Hypothalamus (tissue), 51 donors: ENCODE measurements around the gene TMEM175.

Experiments
- DNase-seq, 51 donors: peaks; one replicate each; lab custom pipeline; 2025; lab: John Stamatoyannopoulos, UW

TMEM175 gene

DNA sequence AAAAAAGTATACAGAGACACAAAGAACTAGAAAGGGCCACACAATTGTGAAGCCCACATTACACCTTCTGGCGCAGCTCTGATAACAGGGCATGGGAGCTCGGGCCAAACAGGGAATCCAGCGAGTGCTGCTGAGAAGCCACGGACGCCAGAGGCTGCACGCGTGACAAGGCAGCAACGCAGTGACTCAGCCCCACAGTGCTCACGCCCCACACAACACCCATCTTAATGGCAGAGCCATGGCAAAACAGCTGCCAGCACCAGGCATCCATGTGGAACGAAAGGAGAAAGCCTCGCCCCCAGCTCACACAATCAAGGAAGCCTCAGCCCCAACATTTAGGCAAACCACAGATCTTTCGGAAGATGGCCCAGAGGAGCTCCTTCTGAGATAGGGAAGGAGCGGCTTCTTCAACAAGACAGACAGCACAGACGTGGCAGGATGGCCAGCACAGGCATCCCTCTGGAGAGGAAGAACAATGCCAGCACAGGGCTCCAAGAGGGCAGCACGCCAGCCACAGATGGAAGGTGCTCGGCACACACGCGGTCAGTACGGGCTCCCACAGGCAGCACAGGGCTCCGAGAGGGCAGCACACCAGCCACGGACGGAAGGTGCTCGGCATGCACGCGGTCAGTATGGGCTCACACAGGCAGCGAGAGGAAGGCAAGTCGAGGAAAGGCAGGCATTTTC lies 33.2 kb upstream of the TMEM175 start:
- DNase-seq = peak in 10 of 51 donors; percentile 10 to 39 (median 21)

GRCh38 chr4:899556-899906 lies 32.7 kb upstream of the TMEM175 start:
- no peak for DNase-seq

DNA sequence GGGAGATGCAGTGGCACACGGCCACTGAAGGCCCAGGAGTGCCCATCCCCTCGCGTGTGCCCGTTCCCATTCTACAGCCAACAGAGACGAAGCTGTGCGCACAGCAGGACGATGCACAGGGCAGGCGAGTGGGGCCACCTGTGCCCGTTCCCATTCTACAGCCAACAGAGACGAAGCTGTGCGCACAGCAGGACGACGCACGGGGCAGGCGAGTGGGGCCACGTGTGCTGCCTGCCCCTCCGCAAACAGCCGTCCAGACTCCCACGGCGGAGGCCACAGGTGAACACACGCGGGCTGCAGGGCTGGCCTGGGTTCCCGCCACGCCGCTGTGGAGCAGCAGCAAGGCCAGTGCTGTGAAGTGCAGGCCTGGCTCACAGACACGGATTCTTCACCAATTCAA lies 32.2 kb upstream of the TMEM175 start:
- DNase-seq = no peak

- DNase-seq = no peak
Observed at GRCh38 chr4:900721-901120, 31.5 kb upstream of the TMEM175 start.

- DNase-seq = no peak
Observed at GRCh38 chr4:901192-901910, 30.9 kb upstream of the TMEM175 start.

DNA sequence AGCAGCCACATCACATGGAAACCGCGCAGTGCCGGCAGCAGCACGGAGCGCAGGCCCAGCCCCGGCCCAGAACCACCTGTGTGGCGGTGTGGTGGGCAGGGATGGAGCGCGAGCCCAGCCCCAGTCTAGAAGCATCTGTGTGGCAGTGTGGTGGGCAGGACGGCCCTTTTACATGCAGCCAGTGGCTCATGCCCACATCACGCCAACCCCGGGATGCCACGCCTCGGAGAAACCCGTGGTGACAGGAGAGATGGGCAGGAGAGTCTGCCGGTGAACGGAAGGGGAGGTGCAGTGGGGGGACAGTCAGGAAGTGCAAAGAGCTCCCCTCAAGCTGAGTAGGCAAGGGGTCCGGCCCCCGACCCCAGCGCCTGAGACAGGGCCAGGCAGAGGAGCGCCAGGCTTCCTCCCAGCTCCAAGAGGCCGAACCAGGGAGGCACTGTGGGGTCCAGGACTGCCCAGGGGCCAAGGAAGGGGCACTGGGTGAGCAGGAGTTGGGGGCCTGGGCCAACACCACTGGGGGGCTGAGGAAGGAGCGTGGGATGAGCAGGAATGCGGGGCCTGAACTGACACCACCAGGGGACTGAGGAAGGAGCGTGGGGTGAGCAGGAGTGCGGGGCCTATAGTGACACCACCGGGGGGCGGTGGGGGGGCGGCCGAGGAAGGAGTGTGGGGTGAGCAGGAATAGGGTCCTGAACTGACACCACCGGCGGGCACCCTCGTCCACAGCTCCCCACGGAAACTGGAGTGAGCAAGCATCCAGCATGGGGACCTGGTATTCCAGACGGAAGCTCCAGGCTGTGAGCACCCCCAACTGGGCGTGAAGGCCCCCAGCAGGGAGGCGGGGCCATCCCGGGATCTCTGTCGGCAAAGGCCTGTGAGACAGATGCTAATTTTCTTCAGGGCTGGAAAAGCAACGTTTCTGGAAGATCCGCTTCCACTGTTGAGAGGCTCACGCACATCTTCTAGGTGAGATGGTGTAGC lies 28.9 kb upstream of the TMEM175 start:
- DNase-seq = no peak

DNA sequence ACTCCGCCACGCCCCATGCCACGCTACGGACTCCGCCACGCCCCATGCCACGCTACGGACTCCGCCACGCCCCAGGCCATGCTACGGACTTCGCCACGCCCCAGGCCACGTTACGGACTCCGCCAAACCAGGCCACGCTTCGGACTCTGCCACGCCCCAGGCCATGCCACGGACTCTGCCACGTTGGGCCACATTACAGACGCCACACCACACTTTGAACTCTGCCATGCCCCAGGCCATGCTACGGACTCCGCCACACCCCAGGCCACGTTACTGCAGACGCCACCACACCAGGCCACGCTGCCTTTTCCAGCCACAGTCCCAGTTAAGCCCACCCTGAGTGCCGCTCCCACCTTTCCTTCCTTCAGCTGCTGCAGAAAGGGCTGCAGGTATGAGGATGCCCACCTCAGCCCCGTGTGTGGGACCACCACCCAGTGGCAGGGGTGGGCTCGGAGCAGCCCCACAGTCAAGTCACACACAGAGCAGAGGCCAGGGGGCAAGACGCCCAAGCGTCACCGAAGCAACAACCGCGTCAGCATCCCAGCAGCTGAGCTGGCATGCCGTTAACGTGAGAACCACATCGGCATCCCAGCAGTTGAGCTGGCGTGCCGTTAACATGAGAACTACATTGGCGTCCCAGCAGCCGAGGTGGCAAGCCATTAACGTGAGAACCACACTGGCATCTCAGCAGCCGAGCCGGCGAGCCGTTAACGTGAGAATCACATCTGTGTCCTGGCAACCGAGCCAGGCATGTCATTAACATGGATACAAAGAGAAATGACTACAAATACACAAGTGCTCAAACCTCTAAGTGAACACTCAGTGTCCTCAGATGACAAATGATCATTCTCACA lies 26.5 kb upstream of the TMEM175 start:
- peak in 2 of 51 donors; percentile 7 to 9 for DNase-seq

DNA sequence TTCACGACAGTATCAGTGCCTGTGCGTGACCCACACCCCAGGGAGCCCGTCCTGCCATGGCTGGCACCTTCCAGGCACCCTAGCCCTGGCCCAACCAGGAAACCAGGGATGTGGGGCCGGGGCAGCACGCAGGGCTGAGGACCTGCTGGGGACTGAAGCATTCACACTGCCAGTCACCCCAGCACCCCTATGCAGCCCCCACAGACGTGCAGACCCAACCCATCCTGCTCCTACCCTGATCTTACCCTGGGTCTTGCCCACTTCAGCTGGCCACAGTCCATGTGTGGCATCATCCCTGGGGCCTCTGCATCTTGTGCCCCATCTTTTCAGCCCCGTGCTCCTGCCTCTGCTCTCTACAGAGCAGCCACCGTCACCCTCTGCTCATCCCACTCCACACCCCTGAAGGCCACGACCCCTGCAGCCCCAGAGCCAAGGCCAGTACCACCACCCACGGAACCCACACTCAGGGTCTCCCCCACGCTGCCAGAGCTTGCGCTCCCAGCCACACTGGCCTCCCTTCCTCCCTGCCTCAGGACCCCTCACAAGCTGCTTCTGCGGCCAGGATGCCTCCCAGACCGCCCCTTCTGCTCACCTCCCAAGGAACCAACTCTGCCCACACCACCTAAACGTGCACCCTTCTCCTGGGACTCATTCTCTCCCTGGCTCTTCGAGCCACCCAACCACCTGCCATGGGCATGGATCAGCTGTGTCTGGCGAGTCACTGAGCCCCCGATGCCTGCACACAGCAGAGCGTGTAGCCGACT lies 25.7 kb upstream of the TMEM175 start:
- no peak for DNase-seq

DNA sequence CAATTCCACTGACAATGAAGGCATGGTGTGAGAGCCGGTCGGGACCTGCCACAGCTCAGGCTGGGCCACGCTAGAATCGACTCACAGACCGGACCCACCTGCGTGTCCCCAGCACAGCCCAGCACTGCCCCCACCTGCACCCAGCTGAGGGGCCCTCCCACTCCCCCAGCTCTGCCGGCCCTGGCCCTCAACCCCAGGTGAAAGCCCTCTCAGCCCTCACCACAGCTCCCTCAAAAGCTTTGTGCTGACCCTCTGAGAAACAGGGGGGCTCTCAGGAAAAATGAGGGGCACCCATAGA lies 25.2 kb upstream of the TMEM175 start:
- DNase-seq = no peak

- DNase-seq = no peak
Observed at GRCh38 chr4:907691-908425, 24.4 kb upstream of the TMEM175 start.

DNA sequence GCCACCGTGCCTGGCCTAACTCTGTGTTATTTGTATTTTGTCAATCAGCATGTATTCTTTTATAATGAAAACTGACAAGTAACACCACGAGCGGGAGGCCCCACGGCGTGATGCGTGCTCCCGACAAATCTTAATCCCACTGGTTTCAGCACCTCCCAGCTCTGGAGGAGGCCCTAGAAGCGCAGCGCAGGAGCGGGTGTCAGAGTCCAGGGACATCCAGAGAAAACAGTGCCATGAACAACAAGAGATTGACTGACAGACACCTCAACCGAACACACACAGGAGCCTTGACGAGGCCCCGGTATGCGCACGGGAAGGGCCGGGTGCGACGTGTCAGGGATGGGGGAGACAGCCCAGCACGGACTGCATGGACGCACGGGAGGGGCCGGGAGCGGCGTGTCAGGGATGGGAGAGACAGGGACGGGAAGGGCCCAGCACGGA lies 23.1 kb upstream of the TMEM175 start:
- no peak for DNase-seq

GRCh38 chr4:909821-910220 lies 22.4 kb upstream of the TMEM175 start:
- no peak for DNase-seq

GRCh38 chr4:910366-911091 lies 21.7 kb upstream of the TMEM175 start:
- DNase-seq = no peak

DNA sequence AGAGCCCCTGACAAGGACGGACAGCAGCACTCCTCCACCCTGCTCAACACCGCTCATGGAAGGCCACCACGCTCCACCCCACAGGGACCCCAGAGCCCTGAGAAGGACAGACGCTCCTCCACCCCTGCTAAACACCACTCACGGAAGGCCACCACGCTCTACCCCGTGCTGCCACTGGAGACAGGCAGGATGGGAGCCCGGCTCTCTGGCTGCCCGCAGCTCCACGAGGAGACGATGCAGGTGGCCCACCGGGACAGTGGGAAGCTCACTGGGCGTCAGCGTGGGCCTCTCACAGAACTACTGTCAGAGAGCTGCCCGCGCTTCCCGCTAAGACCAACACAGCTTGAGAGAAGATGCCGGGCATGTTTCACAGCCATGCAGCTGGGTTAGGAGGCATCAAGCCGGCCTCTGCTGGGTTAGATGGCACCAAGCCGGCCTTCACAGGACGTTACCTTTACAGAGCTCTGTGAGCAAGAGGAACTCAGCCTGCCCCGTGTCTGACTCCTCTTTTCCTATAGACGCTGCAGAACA lies 21.0 kb upstream of the TMEM175 start:
- no peak for DNase-seq

DNA sequence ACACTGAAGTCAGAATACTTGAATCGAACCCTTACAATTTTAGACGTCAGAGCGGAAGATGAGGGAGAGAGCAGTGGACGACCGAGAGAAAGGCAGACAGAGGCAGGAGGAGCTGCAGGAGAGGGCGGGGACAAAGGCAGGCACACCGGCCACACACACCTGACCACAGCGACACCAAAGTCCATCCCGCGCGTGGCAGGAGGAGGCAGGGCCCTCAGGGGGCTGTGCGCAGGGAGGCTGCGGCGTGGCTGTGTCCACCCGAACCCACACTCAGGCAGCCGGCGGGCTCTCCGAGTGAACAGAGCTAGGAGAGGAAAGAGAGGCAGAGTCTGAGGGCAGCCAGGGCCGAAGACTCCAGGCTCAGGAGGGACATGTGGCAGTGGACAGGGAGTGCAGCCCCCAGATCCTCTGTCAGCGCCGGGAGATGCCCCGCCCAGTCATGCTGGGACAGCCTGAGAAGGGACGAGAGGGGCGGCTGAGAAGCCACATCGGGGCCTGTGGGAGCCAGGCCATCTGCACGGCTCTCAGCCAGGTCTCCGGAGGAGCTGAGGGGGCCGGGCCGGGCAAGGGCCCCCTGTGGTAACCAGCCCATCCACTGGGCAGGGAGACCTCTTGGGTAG lies 20.3 kb upstream of the TMEM175 start:
- peak in 2 of 51 donors; percentile 25 to 34 for DNase-seq

DNA sequence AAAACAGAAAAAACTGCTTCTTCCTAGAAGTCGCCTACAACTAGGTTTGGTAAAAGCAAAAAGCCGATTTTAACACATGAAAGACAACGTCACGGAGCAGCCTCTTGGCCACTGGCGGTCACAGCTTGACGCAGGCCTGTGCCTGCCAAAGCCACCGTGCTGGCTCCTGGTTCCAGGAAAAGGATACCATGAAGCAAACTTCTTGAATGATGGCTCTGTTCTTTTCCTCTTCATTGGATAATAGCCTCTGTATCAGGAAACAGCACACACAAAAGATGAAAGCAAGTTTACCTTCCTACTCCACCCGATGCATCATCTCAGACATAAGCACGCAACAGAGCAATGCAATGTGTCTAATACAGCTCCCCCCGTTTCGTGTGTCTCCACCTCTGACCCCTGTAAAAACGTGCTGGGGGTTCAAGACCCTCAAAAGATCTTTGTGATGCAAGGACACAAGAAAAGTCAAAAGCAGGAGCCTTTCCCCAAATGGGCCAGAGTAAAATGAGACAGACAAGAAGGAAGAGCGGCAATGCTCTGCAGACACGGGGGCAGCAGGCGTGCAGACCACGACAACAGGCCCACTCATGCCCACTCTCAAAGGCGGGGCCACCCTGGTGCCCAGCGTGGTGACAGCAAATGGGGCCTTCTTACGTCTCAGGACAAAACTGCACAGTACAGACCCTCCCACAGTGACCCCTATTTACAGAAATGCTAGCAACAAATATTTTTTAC lies 19.5 kb upstream of the TMEM175 start:
- DNase-seq = peak in 16 of 51 donors; percentile 13 to 49 (median 24)

GRCh38 chr4:913280-913618 lies 19.0 kb upstream of the TMEM175 start:
- no peak for DNase-seq
